Ramos (cell line): ENCODE data around the gene OVOL1.

Source experiments
- in situ Hi-C: fragments of 300-500 bp; cut with MboI; formaldehyde crosslinking; loops from one replicate; pipeline ENCODE4 v1.14.3; 2022; ENCODE audit warnings: low sequenced_read_pairs; ENCODE audit not compliant: unreplicated experiment

Gene OVOL1

DNA sequence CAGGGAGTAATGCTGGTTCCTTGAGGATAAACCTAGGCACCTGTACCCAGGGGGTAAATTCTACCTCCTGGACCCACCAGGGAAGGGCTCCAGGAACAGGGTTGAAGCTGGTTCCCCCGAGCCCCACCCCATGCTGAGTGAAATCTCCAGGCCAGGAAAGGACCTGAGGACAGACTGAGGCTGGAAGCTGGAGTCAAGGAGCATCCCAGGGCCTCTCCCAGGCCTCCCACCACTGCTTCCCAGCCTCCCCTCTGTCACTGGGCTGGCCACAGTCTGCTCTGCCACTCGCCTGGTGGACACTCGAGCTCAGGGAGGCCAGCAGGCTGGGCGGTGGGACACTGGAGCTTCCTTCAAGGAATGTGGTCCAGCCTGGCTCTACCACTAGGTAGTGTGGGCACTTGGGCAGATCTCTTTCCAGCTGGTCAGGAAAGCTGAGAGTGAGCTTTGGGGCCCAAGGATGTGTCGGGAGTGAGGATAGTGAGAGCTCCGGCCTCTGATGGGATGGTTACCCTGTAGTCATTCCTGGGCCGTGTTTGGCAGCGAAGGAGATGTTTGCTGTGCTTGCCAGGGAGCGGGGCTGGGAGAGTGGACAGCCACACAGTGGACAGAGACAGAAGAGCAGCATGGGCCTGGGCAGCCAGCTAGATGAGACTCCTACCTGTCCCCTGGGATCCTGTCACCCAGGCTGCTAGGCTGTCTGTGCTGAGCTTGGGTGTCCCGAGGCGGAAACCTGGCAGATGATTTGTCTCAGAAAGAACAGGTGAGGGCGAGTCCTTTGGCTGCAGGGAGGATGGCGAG is 3.4 kb downstream of the OVOL1 start:
- in situ Hi-C loops = no loop called here

DNA sequence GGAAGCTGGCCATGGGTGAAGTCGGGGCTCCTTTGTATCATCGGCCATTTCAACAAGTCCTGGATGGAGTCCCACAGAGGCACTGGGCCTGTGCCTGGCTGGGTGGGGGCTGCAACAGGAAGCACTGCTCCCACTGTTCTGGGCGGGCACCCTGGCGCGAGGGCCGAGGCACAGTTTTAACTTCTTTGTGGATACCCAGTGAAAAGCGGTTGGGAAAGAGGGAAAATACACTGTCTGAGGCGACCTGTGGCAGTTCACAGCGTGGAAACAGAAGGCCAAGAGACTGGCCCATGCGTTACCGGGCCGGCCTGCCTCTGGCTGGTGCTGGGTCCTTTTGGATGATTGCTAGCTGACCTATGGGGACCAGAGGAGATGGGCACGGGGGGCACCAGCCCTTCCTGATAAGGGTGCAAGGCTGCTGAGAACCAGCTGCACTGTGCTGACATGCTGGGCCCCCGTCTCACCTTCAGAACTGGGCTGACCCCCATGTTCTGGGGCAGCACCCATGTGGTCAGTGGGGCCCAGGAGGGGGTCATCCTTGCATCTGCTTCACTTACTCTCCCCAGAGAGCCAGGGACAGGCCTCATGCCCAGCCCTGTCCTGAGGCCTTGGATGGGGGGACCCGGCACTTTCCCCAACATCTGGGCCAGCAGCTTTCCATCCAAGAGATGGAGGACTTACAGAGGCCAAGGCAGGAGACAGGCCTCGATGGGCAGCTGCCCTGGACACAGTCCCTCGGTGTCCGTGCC is 4.2 kb downstream of the OVOL1 start:
- in situ Hi-C loops = no loop called here

DNA sequence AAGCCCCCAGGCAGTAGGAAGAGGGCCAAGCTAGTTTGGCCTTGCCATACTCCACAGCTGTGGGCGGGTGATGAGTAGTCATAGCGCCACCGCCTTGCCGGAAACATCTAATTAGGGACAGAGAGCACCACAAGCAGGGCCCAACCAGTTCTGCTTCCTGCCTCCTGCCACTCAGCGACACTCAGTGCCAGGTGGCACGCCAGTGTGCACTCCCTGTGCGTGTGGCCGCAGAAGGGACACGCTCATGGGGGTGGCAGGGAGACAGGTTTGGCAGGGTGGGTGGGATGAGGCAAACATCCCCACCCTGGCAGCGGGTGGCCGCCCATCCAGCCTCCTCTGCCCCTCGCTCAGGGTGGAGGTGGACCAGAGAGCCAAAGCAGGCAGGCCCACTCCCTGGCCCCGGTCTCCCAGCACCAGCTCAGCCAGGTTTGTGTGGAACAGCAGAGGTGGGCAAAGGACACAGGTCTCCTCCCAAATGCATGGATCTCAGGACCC is 4.9 kb downstream of the OVOL1 start:
- in situ Hi-C loops = no loop called here

DNA sequence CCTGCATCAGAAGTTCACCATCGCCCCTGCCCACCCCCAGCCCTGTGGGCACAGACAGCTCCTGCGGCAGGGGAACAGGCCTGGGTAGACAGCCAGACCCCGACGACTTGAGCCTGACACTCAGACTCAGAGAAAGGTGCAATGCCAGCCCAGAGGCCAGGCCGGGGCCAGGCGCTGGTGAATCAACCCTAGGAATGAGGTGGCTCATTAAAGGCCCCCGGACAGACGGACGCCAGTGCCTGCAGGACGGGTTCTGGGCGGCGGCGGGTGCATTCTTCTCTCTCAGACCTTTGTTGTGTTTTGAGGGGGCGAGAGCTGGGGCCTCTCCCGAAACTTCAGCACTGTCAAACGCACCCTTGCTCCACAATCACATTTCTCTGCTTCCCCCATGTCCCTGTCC is 5.6 kb downstream of the OVOL1 start:
- in situ Hi-C loops = no loop called here

DNA sequence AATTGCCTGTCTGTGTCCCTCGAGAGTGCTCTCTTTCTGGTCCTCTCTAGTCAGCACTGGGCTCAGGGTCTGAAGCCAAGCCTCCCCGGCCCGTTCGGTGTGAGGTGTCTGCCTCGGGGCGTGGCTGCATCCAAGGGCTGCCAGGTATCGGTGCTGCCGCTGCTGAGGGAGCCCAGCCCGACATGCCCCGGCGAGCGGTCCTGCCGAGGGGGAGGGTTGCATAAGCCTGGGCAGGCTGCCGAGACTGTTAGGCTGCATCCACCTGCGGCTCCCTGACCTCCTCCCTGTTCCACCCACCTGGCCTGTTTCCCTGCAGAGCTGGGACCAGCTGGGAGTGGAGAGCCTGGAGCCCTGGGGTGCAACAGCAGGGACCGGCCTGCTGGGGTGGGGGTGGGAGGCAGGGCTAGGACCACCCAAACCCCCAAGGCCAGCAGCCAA is 6.3 kb downstream of the OVOL1 start:
- in situ Hi-C loops = no loop called here

DNA sequence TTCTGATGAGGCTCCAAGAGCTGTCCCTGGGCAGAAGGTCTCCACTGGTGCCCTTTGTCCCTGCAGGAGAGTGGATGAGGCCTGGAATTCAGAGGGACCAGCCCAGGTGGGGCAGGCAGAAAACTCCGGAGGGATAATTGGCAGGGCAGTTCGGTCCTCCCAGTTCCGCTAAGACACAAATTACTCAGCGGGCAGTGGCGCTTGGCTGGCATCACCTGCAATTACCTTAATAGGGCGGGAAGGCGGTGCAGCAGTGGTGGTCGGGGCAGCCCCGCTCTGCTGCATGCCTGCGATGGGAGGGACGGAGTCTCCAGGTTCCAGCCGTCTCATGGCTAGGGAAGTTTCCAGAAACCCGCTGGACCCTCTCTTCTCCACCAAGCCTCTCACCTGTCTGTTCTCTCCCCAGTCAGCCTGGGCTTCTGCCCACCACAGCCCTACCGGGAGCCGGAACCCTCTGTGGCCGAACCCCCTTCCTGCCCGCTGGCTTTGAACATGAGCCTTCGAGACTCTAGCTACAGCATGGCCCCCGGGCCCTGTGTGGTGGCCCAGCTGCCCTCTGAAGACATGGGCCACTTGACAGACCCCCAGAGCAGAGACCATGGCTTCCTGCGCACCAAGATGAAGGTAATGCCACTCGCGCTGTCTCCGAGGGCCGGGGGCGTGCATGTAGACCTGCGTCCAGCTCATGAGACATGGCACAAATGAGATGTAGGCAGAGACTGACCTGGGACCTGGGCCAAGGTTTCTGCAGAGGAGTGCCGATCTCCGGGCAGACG is 7.0 kb downstream of the OVOL1 start:
- in situ Hi-C loops = no loop called here

GRCh38 chr11:65794570-65795510 is 8.0 kb downstream of the OVOL1 start:
- in situ Hi-C loops = no loop called here

GRCh38 chr11:65796726-65797601 is 10.1 kb downstream of the OVOL1 start:
- in situ Hi-C loops = no loop called here

GRCh38 chr11:65797711-65798110 is 10.8 kb downstream of the OVOL1 start:
- in situ Hi-C loops = no loop called here

- in situ Hi-C loops = no loop called here
Observed at GRCh38 chr11:65798882-65799281, 12.0 kb downstream of the OVOL1 start.

DNA sequence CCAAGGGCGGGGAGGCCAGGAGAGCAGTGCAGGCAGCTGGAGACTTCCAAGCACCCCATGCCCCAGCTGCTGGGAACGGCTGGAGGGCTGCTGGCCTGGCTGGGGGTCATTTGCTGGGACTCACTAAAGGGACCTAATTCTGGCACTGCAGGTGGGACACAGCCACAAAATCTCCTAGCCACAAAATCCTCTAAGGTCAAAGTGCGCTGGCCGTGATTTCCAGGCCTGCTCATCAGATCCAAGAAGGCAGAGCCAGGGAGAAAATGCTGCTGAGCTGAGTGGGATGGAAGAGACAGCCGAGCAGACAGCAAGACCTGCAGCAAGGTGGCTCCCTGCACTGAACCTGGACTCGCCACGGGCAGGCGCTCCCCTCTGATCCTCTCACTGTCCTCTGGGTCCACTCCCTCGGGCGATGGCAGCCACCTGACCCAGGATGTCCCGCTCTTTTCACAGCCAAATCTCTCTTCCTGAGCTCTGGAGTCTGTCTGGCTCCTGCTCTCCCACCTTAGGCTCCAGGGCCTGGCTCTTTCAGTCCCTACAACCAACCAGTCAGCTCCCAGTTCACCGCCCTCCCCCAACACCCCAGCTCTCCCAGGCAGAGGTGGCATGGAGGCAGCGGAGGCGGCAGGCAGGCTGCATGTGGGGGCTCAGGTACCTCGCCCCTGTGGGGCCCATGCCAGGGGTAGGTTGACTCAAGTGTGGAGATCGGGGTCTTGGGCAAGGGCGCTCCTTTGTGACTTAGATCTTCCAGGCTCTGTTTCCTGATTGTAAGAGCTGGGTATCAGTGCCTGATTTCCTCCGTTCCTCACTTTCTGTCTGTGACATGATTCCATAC is 14.5 kb downstream of the OVOL1 start:
- in situ Hi-C loops = no loop called here

GRCh38 chr11:65802841-65803240 is 16.0 kb downstream of the OVOL1 start:
- in situ Hi-C loops = no loop called here

DNA sequence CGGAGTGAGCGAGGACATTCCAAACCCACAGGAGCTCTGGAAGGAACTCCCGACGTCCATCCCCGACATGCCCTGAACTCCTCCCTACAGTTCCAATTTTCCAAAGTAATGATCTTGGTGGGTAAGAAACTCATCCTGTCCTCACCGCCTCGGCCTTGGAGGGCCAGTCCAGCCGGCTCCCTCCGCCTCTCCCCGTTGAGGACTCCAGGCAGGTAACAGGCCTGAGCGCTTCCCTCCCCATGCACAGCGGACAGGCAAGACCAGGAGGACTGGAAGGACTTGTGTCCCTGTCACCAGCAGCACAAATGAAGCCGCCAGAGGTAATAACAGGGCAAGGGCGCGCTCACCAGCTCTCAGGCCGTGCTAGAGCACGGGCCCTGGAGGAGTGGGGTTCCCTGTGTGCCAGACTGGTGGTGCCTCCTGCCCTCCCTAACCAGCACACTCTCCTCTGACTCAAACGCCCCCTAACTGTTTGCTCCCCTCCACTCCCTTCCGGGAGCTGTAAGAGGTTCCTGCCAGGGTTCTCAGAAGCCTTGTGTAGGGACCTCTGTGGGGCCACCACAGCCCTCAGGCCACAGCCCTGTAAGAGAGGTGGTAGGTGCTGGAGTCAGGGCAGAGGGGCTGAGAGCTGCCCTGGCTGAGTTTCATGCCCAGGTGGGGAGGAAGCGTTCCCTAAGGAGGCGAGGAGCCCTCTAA is 17.1 kb downstream of the OVOL1 start:
- in situ Hi-C loops = no loop called here

- in situ Hi-C loops = no loop called here
Observed at GRCh38 chr11:65806979-65807378, 20.1 kb downstream of the OVOL1 start.

DNA sequence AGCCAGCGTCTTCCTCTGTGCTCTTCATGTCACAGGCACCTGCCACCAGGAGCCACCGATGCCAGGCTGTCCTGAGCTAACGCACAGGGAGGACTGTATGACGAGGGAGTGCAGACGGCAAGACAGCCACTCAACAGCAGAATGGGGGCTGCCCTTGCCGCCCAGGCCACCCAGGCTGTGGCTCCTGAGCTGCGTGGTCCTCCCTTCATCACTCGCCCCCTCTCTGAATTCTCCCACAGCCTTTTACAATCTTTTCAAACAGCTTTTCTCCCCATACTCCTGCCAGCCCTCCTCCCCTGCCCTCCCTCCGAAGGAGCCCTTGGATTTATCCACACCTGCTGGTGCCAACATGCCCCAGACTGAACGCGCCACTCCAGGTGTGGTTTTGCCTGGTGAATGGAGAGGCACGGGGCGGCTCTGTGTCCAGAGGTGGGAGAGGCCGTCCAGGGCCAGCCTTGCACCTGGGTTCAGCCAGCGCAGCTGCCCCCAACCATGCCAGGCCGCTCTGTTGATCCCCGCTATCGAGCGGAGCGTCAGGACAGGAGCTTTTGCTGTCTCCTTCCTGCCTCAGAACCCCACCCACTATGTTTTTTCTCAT is 22.0 kb downstream of the OVOL1 start:
- in situ Hi-C loops = no loop called here

DNA sequence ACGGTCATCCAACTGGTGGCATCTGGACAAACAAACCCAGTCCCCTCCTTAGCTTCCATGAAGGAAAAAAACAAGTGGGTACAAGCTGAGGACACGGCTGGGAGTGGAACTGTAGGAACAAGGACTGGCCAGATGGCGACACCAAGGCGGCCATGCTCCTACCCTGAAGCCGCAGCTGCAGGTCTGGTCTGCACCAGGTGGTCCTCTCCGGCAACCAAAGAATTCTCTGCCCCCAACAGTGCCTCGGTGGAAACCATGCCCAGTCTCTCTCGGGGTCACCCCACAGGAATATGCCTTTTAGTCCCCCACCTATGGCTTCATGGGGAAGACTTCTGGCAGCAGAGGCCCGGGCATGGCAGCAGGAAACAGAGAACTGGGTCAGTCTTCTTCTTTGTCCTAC is 22.6 kb downstream of the OVOL1 start:
- in situ Hi-C loops = no loop called here
